Activated naive CD8-positive, alpha-beta T cell treated with anti-CD3 and anti-CD28 coated beads, Interleukin-2, amount 50 U/mL, for 24 hours (primary cell): ENCODE results near the gene SLC6A20.

ENCODE experiments used
- ATAC-seq: fragments of 150-1000 bp; cut with Tn5 transposase; one replicate; pipeline ENCODE4 v1.10.0; 2021
- DNase-seq: peaks from one replicate; pipeline ENCODE4 v3.0.0; 2021
- H3K27ac Mint-ChIP-seq: one replicate; pipeline ENCODE4 v1.8.0; 2021; ENCODE audit warnings: mild to moderate bottlenecking, mixed read lengths
- H3K27me3 Mint-ChIP-seq: one replicate; pipeline ENCODE4 v1.8.0; 2021; ENCODE audit warnings: mixed read lengths
- H3K36me3 Mint-ChIP-seq: one replicate; pipeline ENCODE4 v1.8.0; 2021; ENCODE audit warnings: low read depth, mixed read lengths
- H3K4me1 Mint-ChIP-seq: one replicate; pipeline ENCODE4 v1.8.0; 2021; ENCODE audit warnings: mixed read lengths
- H3K4me3 Mint-ChIP-seq: one replicate; pipeline ENCODE4 v1.8.0; 2021; ENCODE audit warnings: mild to moderate bottlenecking, moderate library complexity, mixed read lengths
- H3K9me3 Mint-ChIP-seq: one replicate; pipeline ENCODE4 v1.8.0; 2021; ENCODE audit warnings: mixed read lengths

The SLC6A20 gene

GRCh38 chr3:45746165-45746776 is 50.1 kb downstream of the SLC6A20 start:
- H3K27me3 Mint-ChIP-seq = no peaks in the 10 kb centered on the region
- ATAC-seq = peak; percentile 17
- peaks cover 7% of the 10 kb centered on the region for H3K4me1 Mint-ChIP-seq
- peaks cover 33% of the 10 kb centered on the region for H3K36me3 Mint-ChIP-seq
- H3K27ac Mint-ChIP-seq = no peak overlapping the region
- H3K9me3 Mint-ChIP-seq = no peaks in the 10 kb centered on the region
- DNase-seq = no peak
- H3K4me3 Mint-ChIP-seq = no peak overlapping the region

GRCh38 chr3:45742461-45743089 is 53.8 kb downstream of the SLC6A20 start:
- no peaks in the 10 kb centered on the region for H3K27me3 Mint-ChIP-seq
- no peak overlapping the region for H3K4me3 Mint-ChIP-seq
- no peaks in the 10 kb centered on the region for H3K9me3 Mint-ChIP-seq
- H3K4me1 Mint-ChIP-seq = peaks cover 26% of the 10 kb centered on the region
- H3K36me3 Mint-ChIP-seq = peaks cover 64% of the 10 kb centered on the region
- ATAC-seq (no peak), DNase-seq (no peak)
- no peak overlapping the region for H3K27ac Mint-ChIP-seq

GRCh38 chr3:45741742-45742460 is 54.4 kb downstream of the SLC6A20 start:
- H3K4me3 Mint-ChIP-seq = no peak overlapping the region
- H3K4me1 Mint-ChIP-seq = peaks cover 31% of the 10 kb centered on the region
- no peak for DNase-seq
- H3K27me3 Mint-ChIP-seq = no peaks in the 10 kb centered on the region
- no peak overlapping the region for H3K27ac Mint-ChIP-seq
- H3K9me3 Mint-ChIP-seq = no peaks in the 10 kb centered on the region
- peaks cover 70% of the 10 kb centered on the region for H3K36me3 Mint-ChIP-seq
- no peak for ATAC-seq

GRCh38 chr3:45741247-45741646 is 55.1 kb downstream of the SLC6A20 start:
- no peaks in the 10 kb centered on the region for H3K9me3 Mint-ChIP-seq
- peaks cover 77% of the 10 kb centered on the region for H3K36me3 Mint-ChIP-seq
- peaks cover 38% of the 10 kb centered on the region for H3K4me1 Mint-ChIP-seq
- no peaks in the 10 kb centered on the region for H3K27me3 Mint-ChIP-seq
- no peak overlapping the region for H3K4me3 Mint-ChIP-seq
- peak overlapping the region; percentile 40 for H3K27ac Mint-ChIP-seq
- ATAC-seq = no peak
- DNase-seq = no peak

- no peaks in the 10 kb centered on the region for H3K27me3 Mint-ChIP-seq
- no peak for DNase-seq
- peaks cover 74% of the 10 kb centered on the region for H3K36me3 Mint-ChIP-seq
- H3K4me1 Mint-ChIP-seq = peaks cover 45% of the 10 kb centered on the region
- no peak overlapping the region for H3K4me3 Mint-ChIP-seq
- no peak for ATAC-seq
- H3K9me3 Mint-ChIP-seq = no peaks in the 10 kb centered on the region
- H3K27ac Mint-ChIP-seq = peak overlapping the region; percentile 5
These were observed 56.3 kb downstream of the SLC6A20 start for GRCh38 chr3:45739991-45740390.

- Mint-ChIP-seq H3K9me3 (no peaks in the 10 kb centered on the region), H3K4me3 (no peak overlapping the region), H3K27me3 (no peaks in the 10 kb centered on the region), H3K36me3 (peaks cover 80% of the 10 kb centered on the region), H3K27ac (peak overlapping the region; percentile 74), H3K4me1 (peaks cover 45% of the 10 kb centered on the region)
- ATAC-seq (peak; percentile 3), DNase-seq (no peak)
These were observed 59.1 kb downstream of the SLC6A20 start for GRCh38 chr3:45737234-45737633.

- DNase-seq = no peak
- no peaks in the 10 kb centered on the region for H3K9me3 Mint-ChIP-seq
- H3K36me3 Mint-ChIP-seq = peaks cover 81% of the 10 kb centered on the region
- H3K27ac Mint-ChIP-seq = peak overlapping the region; percentile 74
- peaks cover 44% of the 10 kb centered on the region for H3K4me1 Mint-ChIP-seq
- peak; percentile 97 for ATAC-seq
- H3K27me3 Mint-ChIP-seq = no peaks in the 10 kb centered on the region
- no peak overlapping the region for H3K4me3 Mint-ChIP-seq
These were observed 59.6 kb downstream of the SLC6A20 start for GRCh38 chr3:45736707-45737106.

- Mint-ChIP-seq H3K36me3 (peaks cover 69% of the 10 kb centered on the region), H3K27ac (peak overlapping the region; percentile 29), H3K4me1 (peaks cover 28% of the 10 kb centered on the region), H3K9me3 (no peaks in the 10 kb centered on the region), H3K4me3 (no peak overlapping the region), H3K27me3 (no peaks in the 10 kb centered on the region)
- DNase-seq = no peak
- ATAC-seq = no peak
These were observed 65.8 kb downstream of the SLC6A20 start for GRCh38 chr3:45730409-45731154.

GRCh38 chr3:45729614-45730013 is 66.7 kb downstream of the SLC6A20 start:
- Mint-ChIP-seq H3K4me1 (peaks cover 25% of the 10 kb centered on the region), H3K4me3 (no peak overlapping the region), H3K36me3 (peaks cover 69% of the 10 kb centered on the region), H3K27me3 (no peaks in the 10 kb centered on the region), H3K27ac (peak overlapping the region; percentile 50), H3K9me3 (no peaks in the 10 kb centered on the region)
- ATAC-seq (no peak), DNase-seq (no peak)

- no peak for ATAC-seq
- Mint-ChIP-seq H3K4me1 (peaks cover 15% of the 10 kb centered on the region), H3K36me3 (peaks cover 67% of the 10 kb centered on the region), H3K27me3 (no peaks in the 10 kb centered on the region), H3K4me3 (no peak overlapping the region), H3K27ac (no peak overlapping the region), H3K9me3 (no peaks in the 10 kb centered on the region)
- DNase-seq = no peak
These were observed 71.4 kb downstream of the SLC6A20 start for GRCh38 chr3:45724911-45725310.

GRCh38 chr3:45719655-45720487 is 76.5 kb downstream of the SLC6A20 start:
- peak overlapping the region; percentile 34 for H3K27ac Mint-ChIP-seq
- peaks cover 30% of the 10 kb centered on the region for H3K4me1 Mint-ChIP-seq
- DNase-seq = no peak
- H3K27me3 Mint-ChIP-seq = no peaks in the 10 kb centered on the region
- ATAC-seq = no peak
- H3K36me3 Mint-ChIP-seq = peaks cover 70% of the 10 kb centered on the region
- peaks cover 4% of the 10 kb centered on the region for H3K9me3 Mint-ChIP-seq
- no peak overlapping the region for H3K4me3 Mint-ChIP-seq

- ATAC-seq (peak; percentile 30), DNase-seq (no peak)
- H3K9me3 Mint-ChIP-seq = peaks cover 4% of the 10 kb centered on the region
- H3K27me3 Mint-ChIP-seq = no peaks in the 10 kb centered on the region
- H3K36me3 Mint-ChIP-seq = peaks cover 62% of the 10 kb centered on the region
- H3K4me3 Mint-ChIP-seq = no peak overlapping the region
- peak overlapping the region; percentile 68 for H3K27ac Mint-ChIP-seq
- H3K4me1 Mint-ChIP-seq = peaks cover 30% of the 10 kb centered on the region
These were observed 79.5 kb downstream of the SLC6A20 start for GRCh38 chr3:45716790-45717336.

- ATAC-seq = peak; percentile 61
- peaks cover 31% of the 10 kb centered on the region for H3K4me1 Mint-ChIP-seq
- peaks cover 4% of the 10 kb centered on the region for H3K9me3 Mint-ChIP-seq
- H3K36me3 Mint-ChIP-seq = peaks cover 69% of the 10 kb centered on the region
- H3K27ac Mint-ChIP-seq = no peak overlapping the region
- DNase-seq = no peak
- H3K27me3 Mint-ChIP-seq = no peaks in the 10 kb centered on the region
- no peak overlapping the region for H3K4me3 Mint-ChIP-seq
These were observed 80.4 kb downstream of the SLC6A20 start for GRCh38 chr3:45715945-45716344.
